ENCODE measurements around the gene ZFYVE27.

DNA sequence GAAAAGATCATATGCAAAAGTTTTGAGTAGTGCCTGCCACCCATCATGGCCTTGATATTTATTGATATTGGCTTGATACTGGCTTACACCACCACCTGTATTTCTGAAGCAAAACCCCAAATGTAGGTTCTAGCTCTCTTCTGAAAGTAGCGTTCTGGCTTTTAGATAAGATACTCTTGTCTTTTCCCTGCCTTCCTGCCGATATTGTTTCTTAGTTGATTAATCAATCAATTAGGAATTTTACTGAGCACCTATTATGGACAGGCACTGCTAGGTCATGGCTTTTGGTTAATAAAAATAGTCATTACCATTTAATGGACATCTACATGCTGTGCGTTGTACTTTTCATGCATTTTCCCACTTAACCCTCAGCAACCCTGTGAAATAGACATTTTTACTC lies 27.0 kb downstream of the ZFYVE27 start:
- TF ChIP-seq, protein P1, sequence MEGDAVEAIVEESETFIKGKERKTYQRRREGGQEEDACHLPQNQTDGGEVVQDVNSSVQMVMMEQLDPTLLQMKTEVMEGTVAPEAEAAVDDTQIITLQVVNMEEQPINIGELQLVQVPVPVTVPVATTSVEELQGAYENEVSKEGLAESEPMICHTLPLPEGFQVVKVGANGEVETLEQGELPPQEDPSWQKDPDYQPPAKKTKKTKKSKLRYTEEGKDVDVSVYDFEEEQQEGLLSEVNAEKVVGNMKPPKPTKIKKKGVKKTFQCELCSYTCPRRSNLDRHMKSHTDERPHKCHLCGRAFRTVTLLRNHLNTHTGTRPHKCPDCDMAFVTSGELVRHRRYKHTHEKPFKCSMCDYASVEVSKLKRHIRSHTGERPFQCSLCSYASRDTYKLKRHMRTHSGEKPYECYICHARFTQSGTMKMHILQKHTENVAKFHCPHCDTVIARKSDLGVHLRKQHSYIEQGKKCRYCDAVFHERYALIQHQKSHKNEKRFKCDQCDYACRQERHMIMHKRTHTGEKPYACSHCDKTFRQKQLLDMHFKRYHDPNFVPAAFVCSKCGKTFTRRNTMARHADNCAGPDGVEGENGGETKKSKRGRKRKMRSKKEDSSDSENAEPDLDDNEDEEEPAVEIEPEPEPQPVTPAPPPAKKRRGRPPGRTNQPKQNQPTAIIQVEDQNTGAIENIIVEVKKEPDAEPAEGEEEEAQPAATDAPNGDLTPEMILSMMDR (IDR thresholded peaks at IDR 0.05) = no peak
- no peak for TF ChIP-seq ZFX (IDR thresholded peaks at IDR 0.05; ENCODE audit: borderline replicate concordance)
